Measurements from ENCODE around the gene LGALSL. TPM values are rescaled to one million over a fixed set of nuclear protein-coding genes. Genes with fewer than 3 reads are reported as not detected.

Gene LGALSL
- polyA plus RNA-seq, 2 of the 4 experiments (the other 2 are of a cell fraction) = 11.0 to 14.1 TPM

DNA sequence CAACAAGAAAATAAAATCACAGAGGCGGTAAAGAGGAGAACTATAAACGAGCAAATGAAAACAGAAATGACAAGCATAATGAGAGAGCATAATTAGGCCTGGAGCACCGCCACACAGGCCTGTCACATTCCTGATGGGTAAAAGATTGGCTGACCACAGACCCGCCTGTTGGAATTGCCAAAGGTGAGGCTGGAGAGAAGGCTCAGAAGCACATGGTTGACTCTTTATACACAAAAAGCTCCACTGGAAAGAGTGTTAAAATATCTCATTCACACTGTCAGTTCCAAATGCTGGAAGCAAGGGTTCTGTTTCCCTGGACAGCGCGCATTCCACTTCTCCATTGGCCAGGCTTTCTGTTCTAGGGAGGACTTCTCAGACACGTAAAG, 5.9 kb upstream of the LGALSL start (continued):
- TF ChIP-seq, protein P1, sequence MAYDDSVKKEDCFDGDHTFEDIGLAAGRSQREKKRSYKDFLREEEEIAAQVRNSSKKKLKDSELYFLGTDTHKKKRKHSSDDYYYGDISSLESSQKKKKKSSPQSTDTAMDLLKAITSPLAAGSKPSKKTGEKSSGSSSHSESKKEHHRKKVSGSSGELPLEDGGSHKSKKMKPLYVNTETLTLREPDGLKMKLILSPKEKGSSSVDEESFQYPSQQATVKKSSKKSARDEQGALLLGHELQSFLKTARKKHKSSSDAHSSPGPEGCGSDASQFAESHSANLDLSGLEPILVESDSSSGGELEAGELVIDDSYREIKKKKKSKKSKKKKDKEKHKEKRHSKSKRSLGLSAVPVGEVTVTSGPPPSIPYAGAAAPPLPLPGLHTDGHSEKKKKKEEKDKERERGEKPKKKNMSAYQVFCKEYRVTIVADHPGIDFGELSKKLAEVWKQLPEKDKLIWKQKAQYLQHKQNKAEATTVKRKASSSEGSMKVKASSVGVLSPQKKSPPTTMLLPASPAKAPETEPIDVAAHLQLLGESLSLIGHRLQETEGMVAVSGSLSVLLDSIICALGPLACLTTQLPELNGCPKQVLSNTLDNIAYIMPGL (CRISPR knock-in tag; IDR thresholded peaks at IDR 0.05; ENCODE audit: borderline replicate concordance) = no peak
- TF ChIP-seq KDM1A (IDR thresholded peaks at IDR 0.05; ENCODE audit: low read depth) = no peak
- no peak for TF ChIP-seq TFCP2L1 (CRISPR knock-in tag; IDR thresholded peaks at IDR 0.05)
- TF ChIP-seq CBX2 (IDR thresholded peaks at IDR 0.05; ENCODE audit: borderline replicate concordance, low read depth) = no peak
- TF ChIP-seq, protein P2, sequence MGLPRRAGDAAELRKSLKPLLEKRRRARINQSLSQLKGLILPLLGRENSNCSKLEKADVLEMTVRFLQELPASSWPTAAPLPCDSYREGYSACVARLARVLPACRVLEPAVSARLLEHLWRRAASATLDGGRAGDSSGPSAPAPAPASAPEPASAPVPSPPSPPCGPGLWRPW (IDR thresholded peaks at IDR 0.05) = no peak

DNA sequence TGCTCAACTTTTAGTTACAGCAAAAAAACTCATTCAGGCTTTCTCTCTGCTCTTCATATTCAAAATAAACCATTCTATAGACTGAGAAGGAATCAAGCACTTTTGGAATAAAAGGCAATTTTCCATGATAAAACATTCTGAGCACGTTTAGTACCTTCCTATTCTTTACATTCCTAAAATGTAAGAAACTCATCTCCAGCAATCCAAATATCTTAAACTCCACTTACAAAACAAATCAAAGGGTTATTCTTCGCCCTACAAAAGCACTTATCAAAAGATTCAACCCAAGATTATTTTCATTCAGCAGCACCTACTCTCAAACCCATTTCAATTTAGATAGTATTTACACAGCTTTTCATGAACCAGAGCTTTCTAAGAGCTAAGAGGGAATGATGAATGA, 2.9 kb upstream of the LGALSL start:
- DNase-seq (ENCODE audit: low read depth in 1 of 2, low spot score in 1 of 2) (no peak), FAIRE-seq (peak; percentile 74), ATAC-seq (no peak)
- ChIA-PET POLR2A (no interaction called here), CTCF (interaction anchor here (0.9 to 2.6 kb wide), 3 partner anchors 34 to 120 kb away, joined by 3 to 10 read pairs (median 4); no protein-coding TSS in a partner anchor)
- no peak for TF ChIP-seq MYC (IDR thresholded peaks at IDR 0.05; ENCODE audit: borderline replicate concordance, low read length)
- TF ChIP-seq HOXA7 (CRISPR knock-in tag; IDR thresholded peaks at IDR 0.05) = no peak
- no peak for TF ChIP-seq FOSL2 (IDR thresholded peaks at IDR 0.05)
- no peak for TF ChIP-seq FOSL2 (CRISPR knock-in tag; IDR thresholded peaks at IDR 0.05)
- TF ChIP-seq, protein P3, sequence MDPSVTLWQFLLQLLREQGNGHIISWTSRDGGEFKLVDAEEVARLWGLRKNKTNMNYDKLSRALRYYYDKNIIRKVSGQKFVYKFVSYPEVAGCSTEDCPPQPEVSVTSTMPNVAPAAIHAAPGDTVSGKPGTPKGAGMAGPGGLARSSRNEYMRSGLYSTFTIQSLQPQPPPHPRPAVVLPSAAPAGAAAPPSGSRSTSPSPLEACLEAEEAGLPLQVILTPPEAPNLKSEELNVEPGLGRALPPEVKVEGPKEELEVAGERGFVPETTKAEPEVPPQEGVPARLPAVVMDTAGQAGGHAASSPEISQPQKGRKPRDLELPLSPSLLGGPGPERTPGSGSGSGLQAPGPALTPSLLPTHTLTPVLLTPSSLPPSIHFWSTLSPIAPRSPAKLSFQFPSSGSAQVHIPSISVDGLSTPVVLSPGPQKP (IDR thresholded peaks at IDR 0.05; ENCODE audit: low read depth, low read length) = no peak
- TF ChIP-seq EHF (CRISPR knock-in tag; IDR thresholded peaks at IDR 0.05) = no peak
- no peak for TF ChIP-seq CHD2 (IDR thresholded peaks at IDR 0.05; ENCODE audit: low read length, partially characterized antibody)
- Histone ChIP-seq H3K4me1 (peaks cover 17% of the 10 kb centered on the region), H3K4me2 (no peak overlapping the region), H3K27ac (no peak overlapping the region), H3K9me3 (no peaks in the 10 kb centered on the region), H3K4me3 (no peak overlapping the region)
- 81% methylated on average over 2 of the region's 2 CpGs for WGBS (ENCODE audit: missing lambda C conversion rate)

DNA sequence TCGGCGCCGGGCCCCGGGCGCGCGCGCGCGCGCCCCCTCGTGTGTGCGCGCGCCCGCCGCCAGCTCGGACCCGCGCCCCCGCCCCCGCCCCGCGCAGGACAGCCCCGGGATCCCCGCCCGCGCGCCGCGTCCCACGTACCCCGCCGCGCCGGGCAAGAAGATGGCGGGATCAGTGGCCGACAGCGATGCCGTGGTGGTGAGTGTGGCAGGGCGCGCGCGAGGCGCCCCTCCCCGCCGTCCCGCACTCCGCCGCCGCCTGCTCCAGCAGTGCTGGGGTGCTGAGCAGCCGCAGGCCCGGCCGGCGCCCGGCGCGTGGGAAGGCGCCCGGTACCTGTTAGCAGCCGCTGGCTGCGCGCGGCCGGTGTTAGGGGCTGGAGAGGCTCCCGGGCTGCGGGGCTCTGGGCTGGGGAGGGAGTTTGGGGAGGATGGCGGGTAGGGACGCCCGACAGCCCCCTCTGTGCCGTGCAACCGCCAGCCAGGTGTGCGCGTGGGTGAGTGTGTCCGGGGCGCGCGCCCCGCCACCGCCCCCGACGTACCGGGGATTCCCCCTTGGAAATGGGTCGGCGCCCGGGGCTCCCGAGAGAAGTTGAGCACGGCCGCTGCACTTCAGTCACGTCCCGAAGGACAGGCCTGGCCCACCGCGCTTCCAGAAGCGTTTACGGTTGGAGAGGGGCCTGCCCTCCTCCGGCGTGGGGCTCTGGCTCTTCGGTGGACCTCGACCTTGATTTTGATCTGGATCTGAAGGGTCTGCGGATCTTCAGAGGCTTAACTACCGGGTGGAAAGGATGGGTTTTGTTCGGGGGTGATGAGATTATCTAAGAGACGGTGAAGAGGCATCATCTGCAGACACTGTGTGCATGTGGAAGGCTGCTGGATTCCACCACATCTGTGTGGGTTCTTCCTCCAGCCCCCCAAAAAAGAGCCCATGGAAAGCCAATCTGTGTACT, 697 bp downstream of the LGALSL start:
- 35% methylated on average over 24 of the region's 103 CpGs for whole genome bisulfite sequencing (ENCODE audit: missing lambda C conversion rate)
- Histone ChIP-seq H3K4me3 (peak overlapping the region; percentile 85), H3K4me2 (peak overlapping the region; percentile 80), H3K9me3 (no peaks in the 10 kb centered on the region), H3K27ac (peak overlapping the region; percentile 94 to 96), H3K4me1 (peaks cover 17% of the 10 kb centered on the region)
- ChIA-PET POLR2A (interaction anchor here (0.7 to 1.0 kb wide), 4 partner anchors 17 to 405 kb away, joined by 3 to 10 read pairs (median 6); no protein-coding TSS in a partner anchor), CTCF (interaction anchor here (0.7 to 3.5 kb wide), 4 partner anchors 33 to 124 kb away, joined by 3 to 15 read pairs (median 4); no protein-coding TSS in a partner anchor)
- peak; percentile 72 to 74 for ATAC-seq
- DNase-seq (ENCODE audit: low read depth in 1 of 2, low spot score in 1 of 2) = peak; percentile 55 to 65
- TF ChIP-seq PHF8 (IDR thresholded peaks at IDR 0.05; ENCODE audit: borderline replicate concordance, low read depth) (peak; percentile 38; the same call in 1 of the 2 replicates), SMC3 (IDR thresholded peaks at IDR 0.05) (no peak), MYC (IDR thresholded peaks at IDR 0.05; ENCODE audit: borderline replicate concordance, low read length) (0 out of 2 replicates have a peak, but pooled peaks have one; percentile 21), FOXS1 (CRISPR knock-in tag; IDR thresholded peaks at IDR 0.05) (no peak), FOSL2 (IDR thresholded peaks at IDR 0.05) (no peak), FOSL2 (CRISPR knock-in tag; IDR thresholded peaks at IDR 0.05) (no peak), TFCP2L1 (CRISPR knock-in tag; IDR thresholded peaks at IDR 0.05) (0 out of 2 replicates have a peak, but pooled peaks have one; percentile 26), HOXA7 (CRISPR knock-in tag; IDR thresholded peaks at IDR 0.05) (no peak), ZSCAN20 (CRISPR knock-in tag; IDR thresholded peaks at IDR 0.05) (no peak)
- TF ChIP-seq, protein P4, sequence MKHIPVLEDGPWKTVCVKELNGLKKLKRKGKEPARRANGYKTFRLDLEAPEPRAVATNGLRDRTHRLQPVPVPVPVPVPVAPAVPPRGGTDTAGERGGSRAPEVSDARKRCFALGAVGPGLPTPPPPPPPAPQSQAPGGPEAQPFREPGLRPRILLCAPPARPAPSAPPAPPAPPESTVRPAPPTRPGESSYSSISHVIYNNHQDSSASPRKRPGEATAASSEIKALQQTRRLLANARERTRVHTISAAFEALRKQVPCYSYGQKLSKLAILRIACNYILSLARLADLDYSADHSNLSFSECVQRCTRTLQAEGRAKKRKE (CRISPR knock-in tag; IDR thresholded peaks at IDR 0.05; ENCODE audit: low read depth) = no peak
- TF ChIP-seq, protein P5, sequence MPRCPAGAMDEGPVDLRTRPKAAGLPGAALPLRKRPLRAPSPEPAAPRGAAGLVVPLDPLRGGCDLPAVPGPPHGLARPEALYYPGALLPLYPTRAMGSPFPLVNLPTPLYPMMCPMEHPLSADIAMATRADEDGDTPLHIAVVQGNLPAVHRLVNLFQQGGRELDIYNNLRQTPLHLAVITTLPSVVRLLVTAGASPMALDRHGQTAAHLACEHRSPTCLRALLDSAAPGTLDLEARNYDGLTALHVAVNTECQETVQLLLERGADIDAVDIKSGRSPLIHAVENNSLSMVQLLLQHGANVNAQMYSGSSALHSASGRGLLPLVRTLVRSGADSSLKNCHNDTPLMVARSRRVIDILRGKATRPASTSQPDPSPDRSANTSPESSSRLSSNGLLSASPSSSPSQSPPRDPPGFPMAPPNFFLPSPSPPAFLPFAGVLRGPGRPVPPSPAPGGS (IDR thresholded peaks at IDR 0.05) = 0 out of 3 replicates have a peak, but pooled peaks have one; percentile 13
- TF ChIP-seq, protein P6, sequence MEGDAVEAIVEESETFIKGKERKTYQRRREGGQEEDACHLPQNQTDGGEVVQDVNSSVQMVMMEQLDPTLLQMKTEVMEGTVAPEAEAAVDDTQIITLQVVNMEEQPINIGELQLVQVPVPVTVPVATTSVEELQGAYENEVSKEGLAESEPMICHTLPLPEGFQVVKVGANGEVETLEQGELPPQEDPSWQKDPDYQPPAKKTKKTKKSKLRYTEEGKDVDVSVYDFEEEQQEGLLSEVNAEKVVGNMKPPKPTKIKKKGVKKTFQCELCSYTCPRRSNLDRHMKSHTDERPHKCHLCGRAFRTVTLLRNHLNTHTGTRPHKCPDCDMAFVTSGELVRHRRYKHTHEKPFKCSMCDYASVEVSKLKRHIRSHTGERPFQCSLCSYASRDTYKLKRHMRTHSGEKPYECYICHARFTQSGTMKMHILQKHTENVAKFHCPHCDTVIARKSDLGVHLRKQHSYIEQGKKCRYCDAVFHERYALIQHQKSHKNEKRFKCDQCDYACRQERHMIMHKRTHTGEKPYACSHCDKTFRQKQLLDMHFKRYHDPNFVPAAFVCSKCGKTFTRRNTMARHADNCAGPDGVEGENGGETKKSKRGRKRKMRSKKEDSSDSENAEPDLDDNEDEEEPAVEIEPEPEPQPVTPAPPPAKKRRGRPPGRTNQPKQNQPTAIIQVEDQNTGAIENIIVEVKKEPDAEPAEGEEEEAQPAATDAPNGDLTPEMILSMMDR (IDR thresholded peaks at IDR 0.05) = no peak
- TF ChIP-seq, protein P1 (CRISPR knock-in tag; IDR thresholded peaks at IDR 0.05; ENCODE audit: borderline replicate concordance) = no peak
- no peak for FAIRE-seq

Measured in A549 (cell line).